Measurements from ENCODE around the gene MON2.

DNA sequence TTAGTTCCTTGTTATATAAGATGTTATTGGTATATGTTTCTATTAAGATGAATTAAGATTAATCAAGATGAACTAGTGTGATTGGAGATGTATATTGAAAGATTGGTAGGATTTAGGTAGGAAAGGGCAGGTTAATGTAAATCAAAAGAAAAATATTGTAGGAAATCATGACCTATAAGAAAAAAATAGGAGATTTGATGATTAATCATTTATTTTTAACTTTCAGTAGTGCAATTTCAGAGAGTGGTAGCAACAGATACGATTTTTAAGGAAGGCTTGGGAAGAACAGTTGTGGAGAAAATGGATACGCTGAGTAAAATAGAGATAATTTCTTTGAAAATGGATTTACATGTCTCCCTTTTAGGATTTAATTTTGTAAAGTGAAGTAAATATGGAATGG lies 73.7 kb downstream of the MON2 start:
- TF ChIP-seq, protein P1, sequence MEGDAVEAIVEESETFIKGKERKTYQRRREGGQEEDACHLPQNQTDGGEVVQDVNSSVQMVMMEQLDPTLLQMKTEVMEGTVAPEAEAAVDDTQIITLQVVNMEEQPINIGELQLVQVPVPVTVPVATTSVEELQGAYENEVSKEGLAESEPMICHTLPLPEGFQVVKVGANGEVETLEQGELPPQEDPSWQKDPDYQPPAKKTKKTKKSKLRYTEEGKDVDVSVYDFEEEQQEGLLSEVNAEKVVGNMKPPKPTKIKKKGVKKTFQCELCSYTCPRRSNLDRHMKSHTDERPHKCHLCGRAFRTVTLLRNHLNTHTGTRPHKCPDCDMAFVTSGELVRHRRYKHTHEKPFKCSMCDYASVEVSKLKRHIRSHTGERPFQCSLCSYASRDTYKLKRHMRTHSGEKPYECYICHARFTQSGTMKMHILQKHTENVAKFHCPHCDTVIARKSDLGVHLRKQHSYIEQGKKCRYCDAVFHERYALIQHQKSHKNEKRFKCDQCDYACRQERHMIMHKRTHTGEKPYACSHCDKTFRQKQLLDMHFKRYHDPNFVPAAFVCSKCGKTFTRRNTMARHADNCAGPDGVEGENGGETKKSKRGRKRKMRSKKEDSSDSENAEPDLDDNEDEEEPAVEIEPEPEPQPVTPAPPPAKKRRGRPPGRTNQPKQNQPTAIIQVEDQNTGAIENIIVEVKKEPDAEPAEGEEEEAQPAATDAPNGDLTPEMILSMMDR (IDR thresholded peaks at IDR 0.05): no peak
- no peak for TF ChIP-seq POLR2A (IDR thresholded peaks at IDR 0.05)
